ENCODE measurements around the gene FSHR.

FSHR gene

DNA sequence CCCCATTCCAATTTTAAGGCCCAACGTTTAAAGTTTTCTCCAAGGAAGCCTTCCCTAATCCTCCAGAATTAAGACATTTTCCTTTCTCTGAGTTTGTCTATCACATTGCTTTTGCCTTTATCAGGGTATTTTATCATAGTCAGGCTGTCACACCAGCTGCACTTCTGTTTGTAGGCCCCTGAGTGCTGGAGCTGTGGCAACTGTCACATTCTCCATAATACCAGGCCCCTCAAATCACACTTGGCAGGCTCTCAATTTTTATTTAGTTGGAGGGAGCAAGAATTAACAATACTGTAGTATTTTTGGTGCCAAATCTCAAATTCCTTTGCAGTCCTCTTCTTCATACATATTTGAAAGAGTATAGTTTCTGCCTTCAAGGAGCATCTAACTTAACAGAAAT lies 122.2 kb downstream of the FSHR start:
- no peak for DNase-seq

DNA sequence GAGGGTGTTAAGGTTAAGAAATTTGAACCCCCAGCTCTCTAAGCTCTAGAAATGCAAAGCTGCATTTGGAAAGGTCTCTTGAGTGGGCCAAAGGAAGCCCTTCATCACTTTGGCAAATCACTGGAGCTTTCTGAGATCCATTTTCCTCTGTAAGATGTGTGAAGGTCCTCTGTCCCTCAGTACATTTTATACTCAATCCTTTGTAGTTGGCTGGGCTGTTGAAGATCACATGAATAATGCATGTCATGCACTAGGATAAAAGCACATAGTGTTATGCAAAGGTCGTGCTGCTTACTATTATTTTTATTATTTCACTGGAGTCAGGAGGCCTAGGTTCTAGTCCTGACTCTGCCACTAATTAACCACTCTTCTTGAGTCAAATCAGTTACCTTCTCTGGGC lies 124.9 kb downstream of the FSHR start:
- no peak for DNase-seq

DNA sequence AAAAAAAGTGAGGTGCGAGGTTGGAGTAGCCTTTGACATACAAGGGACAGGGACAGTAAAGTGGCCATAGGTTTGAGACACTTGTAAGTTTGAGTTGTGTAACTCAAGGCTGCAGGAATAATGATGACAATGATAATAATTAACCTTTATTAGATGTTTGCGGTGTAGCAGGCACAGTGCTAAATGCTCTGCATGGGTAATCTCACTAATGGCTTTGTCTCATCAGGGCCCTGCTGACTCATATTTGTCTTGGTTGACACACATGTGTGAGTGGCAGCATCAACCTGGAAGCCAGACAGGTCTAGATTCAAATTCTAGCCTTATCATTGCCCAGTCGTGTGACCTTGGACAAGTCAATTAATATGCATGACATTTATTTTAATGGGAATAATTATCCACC lies 126.2 kb downstream of the FSHR start:
- DNase-seq: no peak

DNA sequence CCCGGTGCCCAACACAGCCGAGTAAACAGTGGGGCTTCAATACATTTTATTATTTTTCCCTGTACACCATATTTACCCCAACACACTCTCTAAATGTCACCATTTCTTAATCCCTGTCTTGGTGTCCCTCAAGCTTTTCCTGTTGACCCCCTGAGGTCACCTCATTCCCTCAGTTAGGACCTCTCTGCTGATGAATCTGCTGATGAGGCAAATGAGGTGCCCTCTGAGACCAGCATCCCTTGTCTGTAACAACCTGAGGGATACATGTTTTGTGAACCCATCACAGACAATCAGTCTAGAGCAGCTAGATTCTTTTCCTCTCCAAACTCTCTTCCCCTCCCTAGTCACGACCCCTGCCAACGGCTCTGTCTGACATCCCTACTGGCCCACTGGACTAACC lies 127.6 kb downstream of the FSHR start:
- no peak for DNase-seq

DNA sequence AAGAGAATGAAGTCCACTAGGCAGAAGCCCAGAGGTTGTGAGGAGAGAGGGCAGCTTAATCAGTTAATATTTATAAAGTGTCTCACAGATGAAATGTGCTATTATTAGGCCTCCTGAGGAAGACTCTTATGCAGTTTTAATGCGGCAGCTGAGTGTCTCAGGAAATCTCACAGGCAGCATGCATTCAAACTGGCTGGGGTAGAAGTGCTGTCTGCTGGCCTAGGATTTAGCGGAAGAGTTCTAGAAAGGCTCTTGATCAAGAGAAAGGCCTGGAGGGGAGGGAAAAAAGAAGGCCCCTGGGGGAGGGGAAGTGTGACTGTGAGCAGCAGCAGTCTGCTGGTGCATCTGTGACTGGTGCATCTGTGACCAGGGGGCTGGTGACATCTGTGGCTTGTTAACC lies 133.0 kb downstream of the FSHR start:
- no peak for DNase-seq

DNA sequence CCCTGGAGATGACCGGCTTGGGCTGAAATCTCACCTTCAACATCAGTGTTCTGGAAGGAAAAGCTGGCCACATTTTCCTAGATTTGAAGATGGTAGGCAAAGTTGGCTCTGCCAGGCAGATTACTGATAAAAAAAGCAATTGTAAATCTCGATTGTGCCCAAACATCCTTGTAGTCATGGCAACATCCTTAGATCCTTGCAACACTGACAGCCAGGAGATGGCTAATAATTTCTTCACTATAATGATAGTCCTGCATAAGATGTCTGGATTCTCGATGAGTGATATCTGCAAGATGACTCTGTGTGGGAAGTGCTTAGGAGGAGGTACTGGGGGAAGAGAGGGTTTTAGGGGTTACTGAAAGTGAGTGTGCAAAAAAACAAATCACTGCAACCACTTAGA lies 149.1 kb downstream of the FSHR start:
- no peak for DNase-seq

DNA sequence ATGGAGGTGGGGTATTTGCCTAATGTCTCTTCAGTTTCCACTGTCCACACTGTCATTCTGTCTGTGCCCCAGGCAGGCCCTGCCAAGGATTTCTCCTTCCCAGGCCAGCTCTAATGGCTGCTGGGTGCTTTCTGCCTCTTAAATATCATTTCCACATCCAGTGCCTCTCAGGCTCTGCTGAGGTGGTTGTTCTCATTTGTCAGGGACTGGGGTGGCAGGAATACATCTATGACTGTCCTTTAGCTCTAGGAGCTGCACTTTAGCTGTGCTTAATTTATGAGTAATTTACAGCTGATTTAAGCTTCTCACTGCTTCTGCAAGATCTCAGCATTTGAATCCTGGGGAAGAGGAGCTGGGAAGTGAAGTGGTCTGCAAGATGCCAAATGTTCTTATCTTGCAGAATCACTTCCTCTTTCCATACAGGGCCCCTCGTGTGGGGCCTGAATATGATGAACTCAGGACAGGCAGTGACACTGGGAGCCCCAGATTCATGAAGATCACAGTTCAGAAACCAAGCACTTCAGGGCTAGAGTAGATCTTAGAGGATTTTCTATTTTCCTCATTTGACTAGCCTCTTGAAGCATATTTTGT lies 150.2 kb downstream of the FSHR start:
- no peak for DNase-seq

DNA sequence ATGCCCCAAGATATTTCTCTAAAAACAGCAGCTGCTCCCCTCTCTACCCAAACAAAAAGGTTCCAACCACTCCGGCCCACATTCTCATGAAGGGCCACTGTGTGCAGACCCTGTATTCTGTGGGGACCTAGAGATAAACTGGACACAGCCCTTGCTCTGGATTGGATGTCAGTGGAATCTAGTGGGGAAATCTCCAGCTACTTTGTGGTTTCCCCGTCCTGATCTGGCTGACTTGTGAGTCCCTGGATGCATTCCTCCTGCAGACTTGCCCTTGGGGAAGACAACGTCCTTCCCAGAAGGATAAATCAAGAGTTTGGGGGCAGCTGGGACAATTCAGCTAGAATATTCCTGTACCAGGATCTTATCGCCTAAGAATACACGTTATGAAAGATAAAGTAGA lies 151.1 kb downstream of the FSHR start:
- DNase-seq: no peak

DNA sequence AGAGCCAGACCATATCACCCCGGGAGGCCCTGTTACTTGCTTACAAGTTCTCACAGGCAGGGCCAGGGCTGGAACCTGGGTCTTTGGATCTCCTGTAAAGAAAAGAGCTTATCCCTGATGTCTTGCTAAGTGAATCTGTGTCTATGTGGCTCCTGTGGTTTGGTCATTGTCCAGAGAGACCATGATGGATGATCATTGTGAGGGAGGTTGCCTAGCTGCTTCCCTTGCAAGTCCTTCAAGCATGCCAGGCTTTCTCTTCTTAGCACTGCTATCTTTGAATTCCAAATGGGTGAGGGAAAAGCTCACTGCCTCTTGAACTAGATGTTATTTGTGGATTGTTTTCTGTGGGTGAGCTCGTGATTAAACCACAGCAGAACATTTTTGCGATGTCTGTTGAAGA lies 151.6 kb downstream of the FSHR start:
- DNase-seq: no peak

DNA sequence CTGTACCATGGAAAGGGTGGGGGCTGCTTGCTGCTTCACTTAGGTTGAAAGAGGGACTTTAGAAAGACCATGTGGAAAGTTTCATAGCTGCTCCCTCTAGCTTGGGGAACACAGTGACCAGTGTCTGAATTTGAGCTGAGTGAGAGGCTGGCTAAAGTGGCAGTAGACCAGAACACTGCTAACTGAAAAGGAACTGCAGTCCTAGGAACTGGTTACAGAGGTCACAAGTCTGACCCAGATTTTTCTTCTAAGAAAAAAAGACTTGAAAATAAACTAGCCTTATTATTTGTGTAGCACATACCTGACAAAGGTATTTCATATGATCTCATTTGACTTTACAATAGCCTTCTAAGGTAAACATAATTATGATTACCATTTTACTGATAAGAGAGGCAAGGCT lies 153.6 kb downstream of the FSHR start:
- no peak for DNase-seq

DNA sequence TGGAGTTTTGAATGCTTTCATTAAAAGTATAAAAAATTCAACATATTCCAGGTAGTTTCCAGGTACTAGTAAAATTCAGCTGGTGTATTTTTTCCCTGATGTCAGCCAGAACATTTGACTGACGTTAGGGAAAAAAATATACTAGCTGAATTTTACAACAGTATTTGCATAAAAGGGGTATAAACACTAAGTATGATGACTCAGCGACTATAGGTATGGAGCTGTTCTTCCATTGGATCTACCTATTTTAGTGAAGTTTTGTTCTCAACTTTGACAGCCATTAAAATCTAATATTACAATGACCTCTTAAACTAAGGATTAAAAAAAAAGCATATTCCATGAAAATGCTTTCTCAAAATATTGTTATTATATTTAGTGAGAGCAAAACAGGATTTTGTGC lies 155.9 kb downstream of the FSHR start:
- no peak for DNase-seq

DNA sequence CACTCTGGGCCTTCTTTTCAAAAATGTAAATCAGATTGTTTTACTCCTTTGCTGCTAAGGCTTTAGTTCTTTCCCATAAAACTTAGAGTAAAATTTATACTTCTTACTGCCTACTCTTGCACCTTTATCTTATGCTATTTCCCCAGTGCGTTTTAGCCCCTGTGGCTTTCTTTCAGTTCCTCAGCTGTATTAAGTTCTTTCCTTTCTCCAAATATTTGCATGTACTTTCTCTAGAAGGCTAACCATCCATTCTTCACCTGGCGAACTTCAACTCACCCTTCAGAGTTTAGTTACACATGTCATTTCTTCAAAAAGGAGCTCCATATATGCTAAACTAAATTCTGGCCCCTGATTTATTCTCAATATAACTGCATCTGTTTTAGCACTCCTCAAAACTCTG lies 160.7 kb downstream of the FSHR start:
- no peak for DNase-seq

DNA sequence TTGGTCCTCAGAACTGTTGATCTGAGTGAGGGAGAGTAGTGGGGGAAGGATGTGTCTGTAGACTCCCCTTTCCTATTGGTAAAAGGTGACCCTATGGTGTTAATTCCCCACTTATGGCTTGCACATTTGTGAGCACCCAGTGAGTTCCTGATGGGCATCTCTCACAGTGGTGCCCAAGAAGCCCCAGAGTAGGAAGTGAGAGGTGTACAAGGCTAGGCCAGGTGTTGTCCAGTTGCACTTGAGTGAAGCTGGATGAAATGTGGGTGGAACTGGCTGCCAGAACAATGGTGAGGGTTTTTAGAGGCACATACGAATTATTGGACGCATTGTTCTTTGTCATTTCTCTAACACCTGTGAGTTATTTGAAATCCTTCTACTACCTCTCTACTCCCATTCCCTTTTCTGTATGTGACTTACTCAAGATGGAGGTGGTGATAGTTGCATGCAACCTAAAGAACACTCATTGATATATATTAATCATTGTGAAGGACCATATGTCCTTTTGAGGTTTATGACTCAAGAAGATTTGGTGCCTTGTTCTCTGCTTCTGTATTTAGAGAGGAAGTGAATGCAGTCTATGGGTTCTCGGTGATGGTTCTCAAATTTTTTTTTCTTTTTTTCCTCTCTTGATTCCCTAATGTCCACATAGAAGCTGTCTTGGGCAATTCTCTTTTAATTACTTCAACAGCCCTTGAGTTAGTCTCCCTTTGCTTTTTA lies 162.7 kb downstream of the FSHR start:
- DNase-seq: no peak

DNA sequence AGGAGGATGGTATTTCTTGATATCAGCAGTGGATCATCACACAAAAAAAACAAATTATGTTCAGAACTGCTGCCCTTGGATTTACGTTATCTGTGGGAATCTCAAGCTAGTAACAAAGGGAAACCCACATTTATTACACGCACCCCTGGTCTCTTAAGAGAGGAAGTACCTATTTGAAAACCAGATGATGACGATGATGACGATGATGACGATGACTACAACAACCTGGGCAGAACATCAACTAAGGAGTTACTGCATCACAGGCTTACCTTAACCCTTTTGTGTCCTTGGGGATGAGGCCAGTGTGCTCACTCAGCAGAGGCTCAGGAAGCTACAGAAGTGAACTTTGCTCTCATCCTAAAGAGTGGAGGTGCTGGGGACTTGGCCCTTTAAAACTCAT lies 169.4 kb downstream of the FSHR start:
- DNase-seq: no peak

DNA sequence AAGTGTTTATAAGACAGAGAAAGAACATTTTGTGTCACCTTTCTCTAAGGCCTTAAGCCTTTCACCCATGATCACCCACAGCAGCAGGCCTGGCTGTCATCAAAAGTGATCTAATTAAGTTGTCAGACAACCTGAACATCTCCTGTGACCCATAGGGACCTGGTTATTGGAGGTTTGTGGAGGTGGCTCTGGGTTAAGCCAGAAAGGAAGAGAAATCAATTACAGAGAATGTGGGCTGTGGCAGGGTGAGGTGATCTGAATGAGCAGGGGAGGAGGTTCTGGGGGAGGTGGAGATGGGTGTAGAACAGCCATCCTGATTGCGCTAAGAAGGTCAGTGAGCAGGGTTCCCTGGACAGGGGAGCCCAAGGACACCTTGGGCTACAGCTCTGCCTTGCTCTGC lies 170.8 kb downstream of the FSHR start:
- no peak for DNase-seq

DNA sequence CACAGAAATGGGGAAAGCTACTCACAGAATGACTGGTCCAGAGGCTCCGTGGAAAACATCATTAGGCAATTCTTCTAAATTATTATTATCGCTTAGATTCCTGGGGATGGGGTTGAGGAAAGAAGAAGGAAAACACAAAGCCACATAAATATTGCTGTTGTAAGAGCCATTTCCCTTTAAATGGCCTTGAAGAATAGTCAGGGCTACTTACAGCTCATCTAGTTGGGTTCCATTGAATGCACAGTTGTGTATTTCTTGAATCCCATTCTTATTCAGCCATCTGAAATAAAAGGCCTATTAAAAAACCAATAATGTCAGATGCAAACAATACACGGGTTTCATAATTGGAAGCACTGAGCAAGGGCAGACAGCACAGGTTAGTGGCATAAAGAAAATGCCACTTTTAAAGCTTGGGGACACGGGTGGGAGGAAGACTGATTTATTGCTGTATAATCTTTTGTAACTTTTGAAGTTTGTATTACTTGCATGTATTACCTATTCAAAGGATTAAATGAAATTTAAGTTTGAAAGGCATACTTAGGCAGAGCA lies 171.4 kb downstream of the FSHR start:
- no peak for DNase-seq

DNA sequence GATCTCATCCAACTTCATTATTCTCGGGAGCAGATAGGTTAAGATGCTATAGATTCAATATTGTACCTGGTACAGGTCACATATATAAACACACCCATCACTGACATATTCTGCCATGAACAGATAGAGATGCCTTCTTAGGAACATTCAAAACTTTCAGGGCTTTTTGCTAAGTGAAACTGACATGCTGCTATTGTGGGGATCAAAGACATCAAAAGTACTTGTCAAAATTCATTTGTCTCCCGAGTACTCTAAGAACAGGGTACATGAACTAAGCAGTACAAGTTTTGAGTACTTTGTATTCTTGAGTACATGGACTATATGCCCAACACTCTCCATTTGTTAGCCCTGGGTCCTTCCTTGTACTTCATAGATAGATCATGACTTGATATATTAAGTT lies 173.5 kb downstream of the FSHR start:
- DNase-seq: no peak

DNA sequence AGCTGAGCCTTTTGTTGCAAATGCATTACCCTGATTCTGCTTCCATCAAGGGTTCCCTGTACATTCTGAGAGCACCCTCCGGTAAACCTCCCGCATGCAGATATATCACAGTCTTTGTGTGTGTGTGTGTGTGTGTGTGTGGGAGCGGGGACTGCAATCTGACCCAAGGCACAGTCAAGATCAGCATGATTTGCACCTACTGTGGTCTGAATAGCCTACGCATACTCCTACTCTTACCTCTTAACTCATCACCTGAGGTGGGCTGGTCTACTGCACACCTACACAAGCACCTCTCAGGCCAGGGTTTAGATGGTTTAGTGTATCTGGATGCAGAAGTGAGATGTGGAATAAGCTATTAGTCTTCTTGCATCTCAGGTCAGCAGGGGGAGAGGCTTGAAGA lies 174.6 kb downstream of the FSHR start:
- DNase-seq: no peak

DNA sequence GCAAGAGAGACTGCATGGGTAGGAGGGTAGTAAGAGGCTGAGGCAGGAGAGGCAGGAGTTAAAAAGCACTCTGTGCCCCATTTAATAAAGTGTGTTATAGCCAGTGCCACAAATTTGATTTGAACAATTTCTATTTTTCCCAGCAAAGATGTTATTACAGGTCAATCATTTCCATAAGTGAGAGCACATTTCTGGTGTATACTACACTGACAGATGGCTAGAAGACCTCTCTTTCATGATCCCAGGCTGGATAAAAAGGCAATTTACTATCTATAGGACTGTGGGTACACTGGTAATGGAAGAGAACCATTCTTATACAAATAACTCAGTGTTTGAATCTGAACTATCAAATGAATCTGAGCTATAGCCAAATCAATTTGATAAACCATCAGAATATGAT lies 176.2 kb downstream of the FSHR start:
- no peak for DNase-seq

DNA sequence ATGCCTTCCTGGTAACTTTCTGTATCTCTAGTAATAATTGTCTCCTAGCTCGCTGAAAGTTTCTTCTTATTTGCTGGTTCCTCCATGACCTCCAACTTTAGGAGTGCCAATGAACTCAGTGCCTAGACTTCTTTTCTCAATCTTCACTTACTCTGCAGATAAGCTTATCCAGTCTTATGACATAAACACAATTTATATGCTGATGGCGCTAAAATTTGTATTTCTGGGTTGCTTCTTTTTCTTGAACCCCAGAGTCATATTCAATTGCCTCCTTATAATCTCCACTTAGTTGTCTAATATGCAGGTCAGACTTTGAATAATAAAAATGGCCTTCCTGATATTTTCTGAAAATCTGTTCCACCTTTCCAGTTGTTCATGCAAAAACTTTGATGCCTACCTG lies 182.5 kb downstream of the FSHR start:
- DNase-seq: no peak

DNA sequence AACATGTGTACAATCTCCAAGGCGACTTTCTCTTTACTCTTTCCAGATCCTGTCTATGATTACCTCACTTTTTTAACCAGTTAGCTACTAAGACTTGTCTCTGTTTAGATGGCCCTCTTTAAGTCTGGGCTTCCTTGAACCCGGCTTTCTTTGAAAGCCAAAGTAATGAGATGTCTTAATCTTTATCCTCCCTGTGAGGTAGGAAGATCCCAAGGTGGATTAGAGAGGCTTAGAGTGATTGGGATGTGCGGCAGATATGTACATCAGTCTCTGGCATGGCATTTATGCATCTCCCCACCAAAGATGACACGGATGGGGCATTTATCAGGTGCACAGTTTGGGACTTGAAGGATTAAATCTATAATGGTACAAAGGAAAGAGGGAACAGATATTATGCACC lies 186.3 kb downstream of the FSHR start:
- DNase-seq: no peak

DNA sequence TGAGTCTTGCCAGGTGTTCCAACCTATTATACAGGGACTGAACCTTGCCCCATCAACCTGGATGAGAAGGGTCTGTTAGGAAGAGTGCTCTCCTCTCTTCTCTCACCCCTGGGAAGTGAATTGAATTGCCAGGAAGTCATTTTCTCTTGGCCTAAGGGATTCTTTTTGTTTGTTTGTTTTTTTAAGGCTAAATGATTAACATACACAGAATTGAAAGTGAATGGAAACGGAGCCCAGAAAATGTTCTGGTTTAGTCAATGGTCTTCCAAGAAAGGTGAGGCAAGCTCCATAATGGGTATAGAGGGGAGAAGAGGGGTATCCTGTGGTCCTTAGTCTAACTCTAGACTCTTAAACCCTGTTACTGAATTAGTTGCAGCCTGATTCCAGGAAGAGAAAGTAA lies 189.1 kb downstream of the FSHR start:
- no peak for DNase-seq

DNA sequence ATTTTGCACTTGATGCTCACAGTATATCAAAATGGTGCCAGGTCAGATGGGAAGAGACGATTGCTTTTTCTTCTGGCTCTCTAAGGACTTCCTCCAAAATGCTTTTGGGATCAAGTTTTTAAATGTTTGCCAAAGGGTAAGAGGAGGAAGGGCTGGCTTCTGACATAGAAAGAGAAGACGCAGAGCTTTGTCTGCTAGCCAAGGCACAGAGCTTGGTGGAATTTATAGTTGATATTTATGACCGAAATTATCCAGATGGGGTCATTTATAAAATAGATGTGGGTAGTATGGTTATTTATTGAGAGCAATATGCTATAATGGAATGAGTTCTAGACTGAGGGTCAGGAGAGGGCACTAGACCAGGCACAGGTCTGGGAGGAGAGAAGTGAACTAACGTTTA lies 193.3 kb downstream of the FSHR start:
- DNase-seq: no peak

DNA sequence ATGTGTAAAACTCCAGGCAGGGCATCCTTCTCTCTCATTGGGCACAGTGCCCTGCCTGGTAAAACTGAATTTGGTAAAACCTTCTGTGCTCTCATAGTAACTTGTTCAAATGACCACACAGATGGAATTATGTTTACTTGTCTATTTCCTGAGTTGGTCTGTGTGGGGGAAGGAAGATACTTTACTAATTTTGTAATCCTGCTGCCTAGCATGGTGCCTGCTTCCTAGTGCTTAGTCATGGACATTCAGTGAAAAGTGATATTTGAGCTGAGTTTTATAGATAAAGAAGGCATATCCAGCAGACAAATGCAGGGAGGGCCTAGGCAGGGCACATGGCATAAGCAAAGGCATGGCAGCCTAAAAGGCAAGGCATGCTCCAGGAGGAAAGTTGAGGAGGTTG lies 199.4 kb downstream of the FSHR start:
- no peak for DNase-seq

DNA sequence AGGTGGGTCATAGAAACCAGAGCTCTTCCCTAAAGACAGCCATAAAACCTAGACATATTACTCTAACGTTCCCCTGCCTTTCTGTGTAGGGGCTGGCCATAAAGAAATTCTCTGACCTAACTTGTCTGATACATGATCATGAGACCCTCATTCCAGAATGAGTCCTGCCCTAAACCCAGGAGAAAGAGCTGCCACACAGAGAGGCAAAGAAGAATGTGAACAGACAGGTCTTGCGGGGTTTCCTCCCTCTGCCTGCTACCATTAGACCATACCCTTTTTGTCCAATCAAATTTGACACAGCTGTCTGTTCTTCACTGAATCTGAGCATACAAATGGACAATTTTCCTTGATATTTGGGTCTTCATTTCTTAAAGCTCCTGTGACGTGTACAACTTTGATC lies 200.0 kb downstream of the FSHR start:
- no peak for DNase-seq
